ENCODE measurements around the gene BSG. TPM values are rescaled to one million over a fixed set of nuclear protein-coding genes. Genes with fewer than 3 reads are reported as not detected.

Gene BSG
- total and polyA plus RNA-seq, 4 donors = 80.4 to 367 (median 149) TPM

GRCh38 chr19:612941-613340 is 40.5 kb downstream of the BSG start (continued):
- TF ChIP-seq, protein P1, sequence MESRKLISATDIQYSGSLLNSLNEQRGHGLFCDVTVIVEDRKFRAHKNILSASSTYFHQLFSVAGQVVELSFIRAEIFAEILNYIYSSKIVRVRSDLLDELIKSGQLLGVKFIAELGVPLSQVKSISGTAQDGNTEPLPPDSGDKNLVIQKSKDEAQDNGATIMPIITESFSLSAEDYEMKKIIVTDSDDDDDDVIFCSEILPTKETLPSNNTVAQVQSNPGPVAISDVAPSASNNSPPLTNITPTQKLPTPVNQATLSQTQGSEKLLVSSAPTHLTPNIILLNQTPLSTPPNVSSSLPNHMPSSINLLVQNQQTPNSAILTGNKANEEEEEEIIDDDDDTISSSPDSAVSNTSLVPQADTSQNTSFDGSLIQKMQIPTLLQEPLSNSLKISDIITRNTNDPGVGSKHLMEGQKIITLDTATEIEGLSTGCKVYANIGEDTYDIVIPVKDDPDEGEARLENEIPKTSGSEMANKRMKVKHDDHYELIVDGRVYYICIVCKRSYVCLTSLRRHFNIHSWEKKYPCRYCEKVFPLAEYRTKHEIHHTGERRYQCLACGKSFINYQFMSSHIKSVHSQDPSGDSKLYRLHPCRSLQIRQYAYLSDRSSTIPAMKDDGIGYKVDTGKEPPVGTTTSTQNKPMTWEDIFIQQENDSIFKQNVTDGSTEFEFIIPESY (IDR thresholded peaks at IDR 0.05) = no peak
- TF ChIP-seq RXRA (IDR thresholded peaks at IDR 0.05) = no peak

DNA sequence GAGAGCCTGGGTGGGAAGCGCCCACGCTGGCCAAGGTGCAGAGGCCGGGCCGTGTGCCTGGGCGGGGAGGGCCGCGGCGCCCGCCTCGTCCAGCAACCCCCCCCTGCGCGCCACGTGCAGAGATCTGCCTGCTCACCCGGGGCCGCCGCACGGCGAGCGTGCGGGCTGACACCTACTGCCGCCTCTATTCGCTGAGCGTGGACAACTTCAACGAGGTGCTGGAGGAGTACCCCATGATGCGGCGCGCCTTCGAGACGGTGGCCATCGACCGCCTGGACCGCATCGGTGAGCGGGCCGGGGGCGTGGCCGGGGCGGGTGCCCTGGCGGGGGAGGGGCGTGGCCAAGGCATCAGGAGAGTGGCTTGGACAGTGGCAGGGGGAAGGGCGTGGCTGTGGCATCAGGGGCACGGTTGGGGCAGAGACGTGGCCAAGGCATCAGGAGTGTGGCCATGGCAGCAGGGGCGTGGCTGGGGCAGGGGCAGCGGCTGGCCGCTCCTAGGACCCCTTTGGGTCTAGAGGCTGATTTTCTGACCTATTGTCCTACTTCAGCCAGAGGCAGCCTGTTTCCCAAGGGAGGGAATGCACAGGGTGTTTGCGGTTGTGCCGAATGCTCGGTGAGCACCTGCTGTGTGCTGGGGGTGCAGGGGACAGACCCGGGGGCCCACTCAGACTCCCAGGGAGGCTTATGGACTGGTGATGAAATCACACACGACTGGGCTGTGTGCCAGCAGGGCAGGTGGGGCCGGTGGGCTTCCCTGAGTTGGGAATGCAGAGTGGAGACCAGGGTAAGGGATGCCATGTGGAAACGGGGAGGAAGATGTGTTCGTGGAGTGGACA is 41.6 kb downstream of the BSG start:
- Histone ChIP-seq H3K9me3 (ENCODE audit: control insufficient read depth in 4 of 4, low read length in 3 of 4) (no peaks in the 10 kb centered on the region), H3K4me3 (ENCODE audit: low read depth in 1 of 3, low read length in 3 of 3) (no peak overlapping the region), H3K27ac (ENCODE audit: low read depth in 1 of 2, low read length in 2 of 2) (no peak overlapping the region), H3K9ac (ENCODE audit: low read depth in 1 of 2, low read length in 2 of 2) (no peak overlapping the region), H3K27me3 (ENCODE audit: control insufficient read depth in 4 of 4, insufficient read depth in 4 of 4, low read length in 3 of 4) (no peaks in the 10 kb centered on the region), H3K36me3 (ENCODE audit: control insufficient read depth in 4 of 4, insufficient read depth in 3 of 4, low read depth in 1 of 4, low read length in 3 of 4) (peaks cover 0 to 14% (median 7%) of the 10 kb centered on the region in 4 donors), H3K4me1 (ENCODE audit: control insufficient read depth in 4 of 4, insufficient read depth in 4 of 4, low read length in 3 of 4) (peaks cover 0 to 4% (median 3%) of the 10 kb centered on the region in 4 donors)
- 83% methylated on average over 54 of the region's 54 CpGs for WGBS
- TF ChIP-seq FOXA2 (IDR thresholded peaks at IDR 0.05) (no peak), JUND (IDR thresholded peaks at IDR 0.05) (no peak), FOXA1 (IDR thresholded peaks at IDR 0.05) (no peak), TAF1 (conservative IDR thresholded peaks at IDR 0.05) (no peak), HNF4G (IDR thresholded peaks at IDR 0.05) (no peak), EGR1 (IDR thresholded peaks at IDR 0.05; ENCODE audit: low read depth in 2 of 2) (no peak)
- TF ChIP-seq, protein P2, sequence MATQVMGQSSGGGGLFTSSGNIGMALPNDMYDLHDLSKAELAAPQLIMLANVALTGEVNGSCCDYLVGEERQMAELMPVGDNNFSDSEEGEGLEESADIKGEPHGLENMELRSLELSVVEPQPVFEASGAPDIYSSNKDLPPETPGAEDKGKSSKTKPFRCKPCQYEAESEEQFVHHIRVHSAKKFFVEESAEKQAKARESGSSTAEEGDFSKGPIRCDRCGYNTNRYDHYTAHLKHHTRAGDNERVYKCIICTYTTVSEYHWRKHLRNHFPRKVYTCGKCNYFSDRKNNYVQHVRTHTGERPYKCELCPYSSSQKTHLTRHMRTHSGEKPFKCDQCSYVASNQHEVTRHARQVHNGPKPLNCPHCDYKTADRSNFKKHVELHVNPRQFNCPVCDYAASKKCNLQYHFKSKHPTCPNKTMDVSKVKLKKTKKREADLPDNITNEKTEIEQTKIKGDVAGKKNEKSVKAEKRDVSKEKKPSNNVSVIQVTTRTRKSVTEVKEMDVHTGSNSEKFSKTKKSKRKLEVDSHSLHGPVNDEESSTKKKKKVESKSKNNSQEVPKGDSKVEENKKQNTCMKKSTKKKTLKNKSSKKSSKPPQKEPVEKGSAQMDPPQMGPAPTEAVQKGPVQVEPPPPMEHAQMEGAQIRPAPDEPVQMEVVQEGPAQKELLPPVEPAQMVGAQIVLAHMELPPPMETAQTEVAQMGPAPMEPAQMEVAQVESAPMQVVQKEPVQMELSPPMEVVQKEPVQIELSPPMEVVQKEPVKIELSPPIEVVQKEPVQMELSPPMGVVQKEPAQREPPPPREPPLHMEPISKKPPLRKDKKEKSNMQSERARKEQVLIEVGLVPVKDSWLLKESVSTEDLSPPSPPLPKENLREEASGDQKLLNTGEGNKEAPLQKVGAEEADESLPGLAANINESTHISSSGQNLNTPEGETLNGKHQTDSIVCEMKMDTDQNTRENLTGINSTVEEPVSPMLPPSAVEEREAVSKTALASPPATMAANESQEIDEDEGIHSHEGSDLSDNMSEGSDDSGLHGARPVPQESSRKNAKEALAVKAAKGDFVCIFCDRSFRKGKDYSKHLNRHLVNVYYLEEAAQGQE (IDR thresholded peaks at IDR 0.05) = no peak
- TF ChIP-seq, protein P3, sequence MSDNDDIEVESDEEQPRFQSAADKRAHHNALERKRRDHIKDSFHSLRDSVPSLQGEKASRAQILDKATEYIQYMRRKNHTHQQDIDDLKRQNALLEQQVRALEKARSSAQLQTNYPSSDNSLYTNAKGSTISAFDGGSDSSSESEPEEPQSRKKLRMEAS (IDR thresholded peaks at IDR 0.05) = no peak
- DNase-seq (ENCODE audit: low spot score) = no peak

DNA sequence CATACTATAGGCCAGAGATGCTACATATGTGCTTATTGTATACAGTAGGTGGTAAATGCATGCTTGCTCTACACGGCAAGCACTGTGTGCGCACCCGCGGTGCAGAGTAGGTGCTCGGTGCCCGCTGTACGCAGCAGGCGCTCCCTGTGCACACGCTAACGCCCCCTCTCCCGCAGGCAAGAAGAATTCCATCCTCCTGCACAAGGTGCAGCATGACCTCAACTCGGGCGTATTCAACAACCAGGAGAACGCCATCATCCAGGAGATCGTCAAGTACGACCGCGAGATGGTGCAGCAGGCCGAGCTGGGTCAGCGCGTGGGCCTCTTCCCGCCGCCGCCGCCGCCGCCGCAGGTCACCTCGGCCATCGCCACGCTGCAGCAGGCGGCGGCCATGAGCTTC is 43.2 kb downstream of the BSG start:
- DNase-seq (ENCODE audit: low spot score) = no peak
- WGBS = 34% methylated on average over 33 of the region's 33 CpGs
- Histone ChIP-seq H3K4me3 (ENCODE audit: low read depth in 1 of 3, low read length in 3 of 3) (no peak overlapping the region), H3K27me3 (ENCODE audit: control insufficient read depth in 4 of 4, insufficient read depth in 4 of 4, low read length in 3 of 4) (no peaks in the 10 kb centered on the region), H3K9ac (ENCODE audit: low read depth in 1 of 2, low read length in 2 of 2) (no peak overlapping the region), H3K9me3 (ENCODE audit: control insufficient read depth in 4 of 4, low read length in 3 of 4) (no peaks in the 10 kb centered on the region), H3K36me3 (ENCODE audit: control insufficient read depth in 4 of 4, insufficient read depth in 3 of 4, low read depth in 1 of 4, low read length in 3 of 4) (peaks cover 5 to 27% (median 16%) of the 10 kb centered on the region in 4 donors), H3K4me1 (ENCODE audit: control insufficient read depth in 4 of 4, insufficient read depth in 4 of 4, low read length in 3 of 4) (peaks cover 0 to 4% (median 3%) of the 10 kb centered on the region in 4 donors), H3K27ac (ENCODE audit: low read depth in 1 of 2, low read length in 2 of 2) (no peak overlapping the region)
- TF ChIP-seq YY1 (IDR thresholded peaks at IDR 0.05) (no peak), HNF4G (IDR thresholded peaks at IDR 0.05) (no peak), EGR1 (IDR thresholded peaks at IDR 0.05; ENCODE audit: low read depth in 2 of 2) (no peak), RAD21 (IDR thresholded peaks at IDR 0.05) (no peak), ATF3 (IDR thresholded peaks at IDR 0.05) (no peak), FOXA2 (IDR thresholded peaks at IDR 0.05) (no peak), RXRA (IDR thresholded peaks at IDR 0.05) (no peak), NR2F2 (IDR thresholded peaks at IDR 0.05) (no peak), TAF1 (conservative IDR thresholded peaks at IDR 0.05) (no peak), HNF4A (conservative IDR thresholded peaks at IDR 0.05) (no peak)
- TF ChIP-seq, protein P4, sequence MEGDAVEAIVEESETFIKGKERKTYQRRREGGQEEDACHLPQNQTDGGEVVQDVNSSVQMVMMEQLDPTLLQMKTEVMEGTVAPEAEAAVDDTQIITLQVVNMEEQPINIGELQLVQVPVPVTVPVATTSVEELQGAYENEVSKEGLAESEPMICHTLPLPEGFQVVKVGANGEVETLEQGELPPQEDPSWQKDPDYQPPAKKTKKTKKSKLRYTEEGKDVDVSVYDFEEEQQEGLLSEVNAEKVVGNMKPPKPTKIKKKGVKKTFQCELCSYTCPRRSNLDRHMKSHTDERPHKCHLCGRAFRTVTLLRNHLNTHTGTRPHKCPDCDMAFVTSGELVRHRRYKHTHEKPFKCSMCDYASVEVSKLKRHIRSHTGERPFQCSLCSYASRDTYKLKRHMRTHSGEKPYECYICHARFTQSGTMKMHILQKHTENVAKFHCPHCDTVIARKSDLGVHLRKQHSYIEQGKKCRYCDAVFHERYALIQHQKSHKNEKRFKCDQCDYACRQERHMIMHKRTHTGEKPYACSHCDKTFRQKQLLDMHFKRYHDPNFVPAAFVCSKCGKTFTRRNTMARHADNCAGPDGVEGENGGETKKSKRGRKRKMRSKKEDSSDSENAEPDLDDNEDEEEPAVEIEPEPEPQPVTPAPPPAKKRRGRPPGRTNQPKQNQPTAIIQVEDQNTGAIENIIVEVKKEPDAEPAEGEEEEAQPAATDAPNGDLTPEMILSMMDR (IDR thresholded peaks at IDR 0.05; ENCODE audit: low read depth, low read length, missing input control) = no peak
- TF ChIP-seq, protein P1 (IDR thresholded peaks at IDR 0.05) = no peak
- TF ChIP-seq, protein P3 (IDR thresholded peaks at IDR 0.05) = no peak
